GM23338 (cell line): ENCODE data around the gene SELENOV. TPM values are rescaled to one million over a fixed set of nuclear protein-coding genes. Genes with fewer than 3 reads are reported as not detected.
A peak's percentile ranks its signal among the peaks of the same experiment; 100 is the strongest.
"Not testable (repeated sequence)": the region's sequence is repeated elsewhere in the genome, so short reads cannot be mapped to it uniquely, and the experiment has no call there.

Experiments
- ATAC-seq: fragments of 200-7000 bp; cut with Tn5 transposase; 3 replicates; pipeline ENCODE4 v1.9.1; 2020
- DNase-seq: peaks from one replicate; pipeline ENCODE4 v3.0.0-alpha.2; 2015; ENCODE audit warnings: low spot score
- H2AFZ ChIP-seq: fragments of 200-600 bp; sonication (generic); 2 replicates; pipeline ENCODE4 v1.8.0; 2016; ENCODE audit warnings: antibody characterized with exemption, mild to moderate bottlenecking, moderate library complexity
- H3F3A ChIP-seq: fragments of 200-600 bp; sonication (generic); replicated peaks from 2 replicates; pipeline ENCODE4 v1.8.0; 2017; ENCODE audit warnings: antibody characterized with exemption, mixed run types, low read depth
- H3K27ac ChIP-seq: fragments of 200-600 bp; sonication (generic); 2 replicates; pipeline ENCODE4 v1.6.1; 2016; ENCODE audit warnings: low read depth
- H3K27me3 ChIP-seq: fragments of 200-600 bp; sonication (generic); 2 replicates; pipeline ENCODE4 v1.8.0; 2016; ENCODE audit warnings: mild to moderate bottlenecking, mixed run types, moderate library complexity; ENCODE audit not compliant: insufficient read depth
- H3K36me3 ChIP-seq: fragments of 200-600 bp; sonication (generic); 2 replicates; pipeline ENCODE4 v1.8.0; 2016; ENCODE audit warnings: mild to moderate bottlenecking; ENCODE audit not compliant: insufficient read depth
- H3K4me1 ChIP-seq: fragments of 200-600 bp; sonication (generic); 2 replicates; pipeline ENCODE4 v1.8.0; 2016; ENCODE audit warnings: mild to moderate bottlenecking, moderate library complexity; ENCODE audit not compliant: insufficient read depth
- H3K4me2 ChIP-seq: fragments of 200-600 bp; sonication (generic); 2 replicates; pipeline ENCODE4 v1.7.1; 2017; ENCODE audit warnings: mixed run types
- H3K4me3 ChIP-seq: fragments of 200-600 bp; sonication (generic); 2 replicates; pipeline ENCODE4 v1.6.1; 2016; ENCODE audit warnings: mixed run types
- H3K79me2 ChIP-seq: fragments of 200-600 bp; sonication (generic); replicated peaks from 2 replicates; pipeline ENCODE4 v1.8.0; 2017; ENCODE audit warnings: mild to moderate bottlenecking; ENCODE audit not compliant: insufficient read depth
- H3K9me2 ChIP-seq: fragments of 200-600 bp; sonication (generic); 2 replicates; pipeline ENCODE4 v1.8.0; 2017; ENCODE audit not compliant: insufficient read depth
- H4K20me1 ChIP-seq: fragments of 200-600 bp; sonication (generic); replicated peaks from 2 replicates; pipeline ENCODE4 v1.8.0; 2017; ENCODE audit warnings: mild to moderate bottlenecking; ENCODE audit not compliant: insufficient read depth
- H3K27ac Mint-ChIP-seq: 2 replicates; pipeline ENCODE4 v1.8.0; 2020; ENCODE audit warnings: inconsistent platforms, mild to moderate bottlenecking, moderate library complexity, mixed read lengths
- H3K27me3 Mint-ChIP-seq: 3 replicates; pipeline ENCODE4 v1.8.0; 2022; ENCODE audit warnings: low read depth, mild to moderate bottlenecking, moderate library complexity, mixed read lengths, inconsistent platforms; ENCODE audit not compliant: insufficient read depth, poor library complexity
- H3K36me3 Mint-ChIP-seq: 3 replicates; pipeline ENCODE4 v1.8.0; 2021; ENCODE audit warnings: low read depth, mild to moderate bottlenecking, inconsistent platforms, moderate library complexity, mixed read lengths
- H3K4me1 Mint-ChIP-seq: 3 replicates; pipeline ENCODE4 v1.8.0; 2020; ENCODE audit warnings: mild to moderate bottlenecking, inconsistent platforms, mixed read lengths
- H3K4me3 Mint-ChIP-seq: 3 replicates; pipeline ENCODE4 v1.8.0; 2021; ENCODE audit warnings: moderate library complexity, mild to moderate bottlenecking, inconsistent platforms, mixed read lengths
- H3K9me3 Mint-ChIP-seq: 3 replicates; pipeline ENCODE4 v1.8.0; 2020; ENCODE audit warnings: moderate library complexity, mild to moderate bottlenecking, inconsistent platforms, mixed read lengths
- JUNB ChIP-seq: IDR thresholded peaks from one replicate; pipeline ENCODE4 v1.6.1; 2016; ENCODE audit warnings: antibody characterized with exemption; ENCODE audit not compliant: unreplicated experiment
- POLR2AphosphoS5 ChIP-seq: IDR thresholded peaks from 2 replicates; pipeline ENCODE4 v1.6.1; 2016; ENCODE audit warnings: antibody characterized with exemption, low read depth
- STAT1 ChIP-seq: IDR thresholded peaks from one replicate; pipeline ENCODE4 v1.6.1; 2016; ENCODE audit warnings: antibody characterized with exemption; ENCODE audit not compliant: unreplicated experiment
- ZNF114 ChIP-seq: fragments of 250-450 bp; sonication (Bioruptor Pico); IDR thresholded peaks from 2 replicates; pipeline ENCODE4 v1.5.0; 2020; ENCODE audit warnings: mild to moderate bottlenecking, moderate library complexity
- ZNF331 ChIP-seq: fragments of 250-450 bp; sonication (Bioruptor Pico); IDR thresholded peaks from 2 replicates; pipeline ENCODE4 v1.5.0; 2020; ENCODE audit warnings: low read depth, mild to moderate bottlenecking, moderate library complexity
- polyA plus RNA-seq: library from polyadenylated mRNA; unstranded; fragments of >200 nt; fragmentation: Nextera tagmentation; extraction: Ambion mirVana; gene quantifications from 2 replicates; pipeline ENCODE4 v1.2.1, GENCODE V29; 2016
- total RNA-seq: library from RNA; depleted of rRNA; stranded (reverse); fragments of >200 nt; shearing (Covaris generic); gene quantifications from 2 replicates; pipeline ENCODE4 v1.2.3, GENCODE V29; 2014
- TF ChIP-seq, protein P1 (sequence below), 2 experiments: fragments of 200-600 bp in 1 of 2; sonication (generic) in 1 of 2; conservative IDR thresholded peaks; 2 replicates each; pipeline versions ENCODE4 v1.5.1 to v1.6.1; 2016 to 2017; ENCODE audit warnings: antibody characterized with exemption in 2 of 2, low read depth in 2 of 2, mild to moderate bottlenecking in 2 of 2, moderate library complexity in 1 of 2
- TF ChIP-seq, protein P2 (sequence below): IDR thresholded peaks from 2 replicates; pipeline ENCODE4 v1.6.1; 2016; ENCODE audit warnings: antibody characterized with exemption

SELENOV gene
- total and polyA plus RNA-seq, 2 experiments from 2014 or later = 8.0 to 8.7 TPM

- Mint-ChIP-seq H3K9me3 (no peaks in the 10 kb centered on the region; the same call in 2 of the 3 replicates), H3K4me3 (no peak overlapping the region), H3K27me3 (peaks cover 15% of the 10 kb centered on the region), H3K4me1 (peaks cover 8% of the 10 kb centered on the region; the same call in 2 of the 3 replicates), H3K27ac (peak overlapping the region; percentile 33; the same call in 1 of the 2 replicates), H3K36me3 (peaks cover 63% of the 10 kb centered on the region)
- peak overlapping the region; percentile 63; the same call in 1 of the 2 replicates for H3K27ac ChIP-seq
- no peak overlapping the region for H3K4me2 ChIP-seq
- peak; percentile 95 for ATAC-seq
- H3F3A ChIP-seq = peaks cover 15% of the 10 kb centered on the region; the same call in 1 of the 2 replicates
- H3K36me3 ChIP-seq = peaks cover 24% of the 10 kb centered on the region
- peak; percentile 87 for DNase-seq
- no peak overlapping the region for H3K4me3 ChIP-seq
- H3K4me1 ChIP-seq = no peaks in the 10 kb centered on the region
- no peaks in the 10 kb centered on the region for H3K9me2 ChIP-seq
- H4K20me1 ChIP-seq = 0 out of 2 replicates have a peak, but pooled peaks cover 8% of the 10 kb centered on the region
- H3K27me3 ChIP-seq = no peaks in the 10 kb centered on the region
- no peak overlapping the region for H2AFZ ChIP-seq
- no peaks in the 10 kb centered on the region; the same call in 1 of the 2 replicates for H3K79me2 ChIP-seq
- TF ChIP-seq JUNB = no peak
- TF ChIP-seq, protein P1, sequence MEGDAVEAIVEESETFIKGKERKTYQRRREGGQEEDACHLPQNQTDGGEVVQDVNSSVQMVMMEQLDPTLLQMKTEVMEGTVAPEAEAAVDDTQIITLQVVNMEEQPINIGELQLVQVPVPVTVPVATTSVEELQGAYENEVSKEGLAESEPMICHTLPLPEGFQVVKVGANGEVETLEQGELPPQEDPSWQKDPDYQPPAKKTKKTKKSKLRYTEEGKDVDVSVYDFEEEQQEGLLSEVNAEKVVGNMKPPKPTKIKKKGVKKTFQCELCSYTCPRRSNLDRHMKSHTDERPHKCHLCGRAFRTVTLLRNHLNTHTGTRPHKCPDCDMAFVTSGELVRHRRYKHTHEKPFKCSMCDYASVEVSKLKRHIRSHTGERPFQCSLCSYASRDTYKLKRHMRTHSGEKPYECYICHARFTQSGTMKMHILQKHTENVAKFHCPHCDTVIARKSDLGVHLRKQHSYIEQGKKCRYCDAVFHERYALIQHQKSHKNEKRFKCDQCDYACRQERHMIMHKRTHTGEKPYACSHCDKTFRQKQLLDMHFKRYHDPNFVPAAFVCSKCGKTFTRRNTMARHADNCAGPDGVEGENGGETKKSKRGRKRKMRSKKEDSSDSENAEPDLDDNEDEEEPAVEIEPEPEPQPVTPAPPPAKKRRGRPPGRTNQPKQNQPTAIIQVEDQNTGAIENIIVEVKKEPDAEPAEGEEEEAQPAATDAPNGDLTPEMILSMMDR (conservative IDR thresholded peaks at IDR 0.05; ENCODE audit: low read depth in 2 of 2) = peak; percentile 93 to 95
- no peak for TF ChIP-seq ZNF114 (CRISPR knock-in tag)
Measured at GRCh38 chr19:39474139-39474620, 40.8 kb upstream of the SELENOV start.

- H3K4me3 ChIP-seq = no peak overlapping the region
- no peak overlapping the region for H3K27ac Mint-ChIP-seq
- peaks cover 48% of the 10 kb centered on the region for H3K36me3 Mint-ChIP-seq
- H3K27ac ChIP-seq = 0 out of 2 replicates have a peak overlapping the region, but pooled peaks have one; percentile 14
- TF ChIP-seq POLR2AphosphoS5 (no peak), STAT1 (no peak), ZNF331 (CRISPR knock-in tag) (no peak)
- TF ChIP-seq, protein P2, sequence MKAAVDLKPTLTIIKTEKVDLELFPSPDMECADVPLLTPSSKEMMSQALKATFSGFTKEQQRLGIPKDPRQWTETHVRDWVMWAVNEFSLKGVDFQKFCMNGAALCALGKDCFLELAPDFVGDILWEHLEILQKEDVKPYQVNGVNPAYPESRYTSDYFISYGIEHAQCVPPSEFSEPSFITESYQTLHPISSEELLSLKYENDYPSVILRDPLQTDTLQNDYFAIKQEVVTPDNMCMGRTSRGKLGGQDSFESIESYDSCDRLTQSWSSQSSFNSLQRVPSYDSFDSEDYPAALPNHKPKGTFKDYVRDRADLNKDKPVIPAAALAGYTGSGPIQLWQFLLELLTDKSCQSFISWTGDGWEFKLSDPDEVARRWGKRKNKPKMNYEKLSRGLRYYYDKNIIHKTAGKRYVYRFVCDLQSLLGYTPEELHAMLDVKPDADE = no peak
- no peaks in the 10 kb centered on the region for H3K9me2 ChIP-seq
- H3K27me3 Mint-ChIP-seq = peaks cover 17% of the 10 kb centered on the region
- H3K9me3 Mint-ChIP-seq = no peaks in the 10 kb centered on the region; the same call in 2 of the 3 replicates
- H3K4me1 Mint-ChIP-seq = peaks cover 19% of the 10 kb centered on the region; the same call in 2 of the 3 replicates
- peaks cover 22% of the 10 kb centered on the region for H3F3A ChIP-seq
- H3K4me3 Mint-ChIP-seq = no peak overlapping the region
- no peak for ATAC-seq
- 0 out of 2 replicates have a peak, but pooled peaks cover 2% of the 10 kb centered on the region for H4K20me1 ChIP-seq
- no peak overlapping the region for H3K4me2 ChIP-seq
- H3K27me3 ChIP-seq = no peaks in the 10 kb centered on the region
- no peaks in the 10 kb centered on the region; the same call in 1 of the 2 replicates for H3K79me2 ChIP-seq
- peaks cover 19% of the 10 kb centered on the region for H3K36me3 ChIP-seq
- no peak for DNase-seq
- H2AFZ ChIP-seq = no peak overlapping the region
- peaks cover 4% of the 10 kb centered on the region; the same call in 1 of the 2 replicates for H3K4me1 ChIP-seq
Measured at GRCh38 chr19:39475748-39476147, 39.2 kb upstream of the SELENOV start.

DNA sequence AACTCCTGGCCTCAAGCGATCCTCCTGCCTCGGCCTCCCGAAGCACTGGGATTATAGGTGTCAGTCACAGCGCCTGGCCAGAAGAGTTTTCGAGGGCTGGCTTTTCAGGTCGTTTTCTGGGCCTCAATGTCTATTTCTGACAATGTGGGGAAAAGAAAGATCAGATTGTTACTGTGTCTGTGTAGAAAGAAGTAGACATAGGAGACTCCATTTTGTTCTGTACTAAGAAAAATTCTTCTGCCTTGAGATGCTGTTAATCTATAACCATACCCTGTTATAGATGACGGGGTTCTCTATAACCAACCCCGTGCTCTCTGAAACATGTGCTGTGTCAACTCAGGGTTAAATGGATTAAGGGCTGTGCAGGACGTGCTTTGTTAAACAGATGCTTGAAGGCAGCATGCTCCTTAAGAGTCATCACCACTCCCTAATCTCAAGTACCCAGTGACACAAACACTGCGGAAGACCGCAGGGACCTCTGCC, 35.6 kb upstream of the SELENOV start:
- H3K27me3 ChIP-seq, H3K9me3 Mint-ChIP-seq, H4K20me1 ChIP-seq, H3K4me3 ChIP-seq, DNase-seq, H3K4me2 ChIP-seq, H3K9me2 ChIP-seq, H3K27ac ChIP-seq, ATAC-seq: not testable (repeated sequence)
- H3K4me3 Mint-ChIP-seq = peak overlapping the region; percentile 96; the same call in 1 of the 3 replicates
- H3K4me1 ChIP-seq = peaks cover 12% of the 10 kb centered on the region
- H3K36me3 ChIP-seq = peaks cover 13% of the 10 kb centered on the region
- H3K4me1 Mint-ChIP-seq = peaks cover 26% of the 10 kb centered on the region
- H3K79me2 ChIP-seq = peaks cover 23% of the 10 kb centered on the region
- H3F3A ChIP-seq = peaks cover 26% of the 10 kb centered on the region
- H2AFZ ChIP-seq = peak overlapping the region; percentile 43; the same call in 1 of the 2 replicates
- H3K27ac Mint-ChIP-seq = peak overlapping the region; percentile 98; the same call in 1 of the 2 replicates
- H3K27me3 Mint-ChIP-seq = peaks cover 12% of the 10 kb centered on the region
- H3K36me3 Mint-ChIP-seq = peaks cover 55% of the 10 kb centered on the region
